Suppressor macrophage (primary cell): Measurements from ENCODE around the gene TGFBR3.
"Not testable (repeated sequence)": the region's sequence is repeated elsewhere in the genome, so short reads cannot be mapped to it uniquely, and the experiment has no call there.

Source experiments
- DNase-seq, 4 experiments: peaks; one replicate each; pipeline ENCODE4 v3.0.0-alpha.2; 2020 to 2022

Gene TGFBR3

DNA sequence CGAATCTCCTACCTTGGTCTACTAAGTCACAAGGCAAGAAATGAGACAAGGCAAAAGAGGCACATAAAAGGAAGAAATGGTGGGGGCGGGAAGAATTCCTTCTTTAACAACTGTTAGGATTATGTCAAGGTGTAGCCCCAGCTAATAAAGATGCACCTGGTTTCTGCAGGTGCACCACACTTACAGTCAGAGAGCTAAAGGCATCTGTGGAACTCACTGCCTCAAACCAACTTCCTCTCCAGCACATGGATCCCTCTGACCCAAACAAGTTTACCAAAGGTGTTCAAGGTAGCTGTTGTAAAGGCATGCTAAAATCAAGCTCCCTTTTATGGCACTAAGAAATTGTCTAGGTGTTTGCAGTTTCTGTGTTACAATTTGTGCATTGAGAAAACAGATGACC lies 38.1 kb downstream of the TGFBR3 start:
- DNase-seq, result no peak

DNA sequence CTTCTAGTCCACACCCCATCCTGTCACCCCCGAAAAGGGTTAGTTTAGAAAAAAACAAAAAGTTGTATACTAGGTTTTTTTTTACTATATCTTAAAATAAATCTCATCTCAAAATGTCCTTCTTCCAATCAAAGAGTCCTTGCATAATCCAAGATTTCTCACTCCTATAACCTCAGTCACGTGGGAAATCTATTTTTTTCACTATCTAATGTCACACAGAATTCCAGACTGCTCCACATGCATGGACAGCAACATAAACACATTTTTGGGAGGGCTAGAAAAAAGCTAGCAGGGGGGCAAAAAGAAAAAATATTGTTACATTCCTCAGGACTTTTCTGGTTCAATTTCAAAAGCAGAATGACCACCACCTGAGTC lies 39.3 kb downstream of the TGFBR3 start:
- no peak for DNase-seq

DNA sequence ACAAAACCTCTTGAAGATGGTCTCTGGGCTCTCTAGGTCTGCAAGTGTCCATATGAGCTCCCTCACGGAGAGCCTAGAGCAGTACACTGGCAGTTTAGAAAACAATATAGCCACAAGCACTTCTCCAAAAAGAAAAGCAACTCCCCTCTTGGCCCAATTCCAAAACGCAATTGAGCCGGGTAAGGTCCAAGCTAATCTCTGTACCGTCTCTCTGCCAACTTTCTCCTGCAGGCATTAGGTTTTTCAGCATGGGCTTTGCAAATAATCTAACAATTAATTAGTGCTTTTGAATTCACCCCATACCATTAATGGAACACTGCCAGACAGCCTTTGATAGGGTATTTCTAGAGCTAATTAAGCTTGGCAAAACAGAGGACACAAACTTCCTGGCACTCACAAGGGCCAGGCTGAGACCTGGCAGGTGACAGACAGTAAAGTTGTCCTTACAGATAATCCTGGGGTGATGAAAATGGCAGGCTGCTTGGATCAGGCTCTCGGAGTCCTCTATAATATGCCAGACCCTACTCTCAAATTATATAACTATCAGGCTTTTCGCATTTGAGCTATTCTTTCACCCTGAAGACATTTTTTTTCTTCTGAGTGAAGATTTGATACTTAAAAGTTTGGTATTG lies 39.8 kb downstream of the TGFBR3 start:
- DNase-seq, result peak; percentile 24 to 56 (median 41)

DNA sequence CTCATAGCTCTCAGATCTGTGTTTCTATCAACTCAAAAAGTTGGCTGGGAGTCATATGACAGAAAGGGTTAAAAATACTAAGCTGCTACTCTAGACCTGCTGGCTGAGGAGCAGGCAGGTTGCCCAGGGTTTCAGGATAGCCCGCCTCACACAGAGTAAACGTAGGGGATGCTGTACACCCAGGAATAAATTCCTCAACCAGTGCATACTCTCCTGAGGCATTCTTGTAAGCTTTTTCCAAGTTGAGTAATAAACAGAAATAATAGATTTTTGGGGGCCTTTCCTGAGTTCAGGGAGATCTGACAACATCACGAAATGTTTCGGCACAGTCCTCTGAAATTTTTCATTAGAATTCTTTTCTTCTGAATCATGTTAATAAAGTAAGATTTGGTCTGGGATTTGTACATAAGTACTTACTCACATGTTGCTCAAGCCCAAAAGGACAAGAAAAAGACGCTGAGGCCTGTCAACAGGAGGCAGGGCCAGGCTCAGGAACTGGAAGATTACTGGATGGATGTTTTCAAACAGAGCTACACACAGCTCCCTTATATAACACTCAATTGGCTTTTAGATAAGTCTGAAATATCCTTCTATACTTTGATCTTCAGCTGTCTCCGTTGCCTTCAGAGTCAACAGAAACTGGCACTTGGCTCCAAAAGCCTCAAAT lies 41.0 kb downstream of the TGFBR3 start:
- DNase-seq, result no peak

DNA sequence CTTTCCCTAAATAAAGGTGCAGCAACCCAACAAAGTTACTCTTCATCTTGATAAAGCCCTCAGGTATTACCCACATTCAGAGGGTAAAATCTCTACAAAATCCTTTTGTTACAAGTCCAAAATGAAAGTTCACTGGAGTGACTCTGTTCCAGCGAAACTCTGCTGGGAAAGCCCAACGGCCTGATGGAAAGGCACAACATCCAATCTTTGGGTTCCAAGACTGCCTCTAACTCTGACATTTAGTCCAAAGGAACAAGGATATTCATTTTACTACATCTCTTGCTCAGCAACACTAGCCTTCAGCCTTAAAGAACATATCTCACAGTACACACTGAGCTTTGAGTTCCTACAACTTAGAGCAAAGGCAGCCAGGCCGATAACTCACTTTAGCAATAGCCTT lies 42.1 kb downstream of the TGFBR3 start:
- no peak for DNase-seq

DNA sequence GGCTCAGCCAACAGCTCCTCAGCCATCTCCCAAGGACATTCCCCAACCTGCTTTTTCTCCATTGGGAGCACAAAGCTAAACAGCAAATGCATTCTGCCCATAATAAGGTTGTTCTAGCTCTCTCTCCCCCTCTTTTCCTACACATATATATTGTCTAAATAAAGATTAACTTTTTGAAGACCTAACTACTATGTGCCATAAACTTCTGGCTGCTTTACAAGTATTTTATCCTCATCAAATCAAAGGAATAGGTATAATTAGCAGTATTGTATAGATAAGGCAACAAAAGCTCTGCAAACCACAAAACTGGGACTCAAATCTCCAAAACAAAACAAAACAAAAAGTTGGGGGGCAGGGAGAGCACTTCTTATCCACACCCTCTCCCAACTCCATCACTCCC lies 43.4 kb downstream of the TGFBR3 start:
- no peak for DNase-seq

DNA sequence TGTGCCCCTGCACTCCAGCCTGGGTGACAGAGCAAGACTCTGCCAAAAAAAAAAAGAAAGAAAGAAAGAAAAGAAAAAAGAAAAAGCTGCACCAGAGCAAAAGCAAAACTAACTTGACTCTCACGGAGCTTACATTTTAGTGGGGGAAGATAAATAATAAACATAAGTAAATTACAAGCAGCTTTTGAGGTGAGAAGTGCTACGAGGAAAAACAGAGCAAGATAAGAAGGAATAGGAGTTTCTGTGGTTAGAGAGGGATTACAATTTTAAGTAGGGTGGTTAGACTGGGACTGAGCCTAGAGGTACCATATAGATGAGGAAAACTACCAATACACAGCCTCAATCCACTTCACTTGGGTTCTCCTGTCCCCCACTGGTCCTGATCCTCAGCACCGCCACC lies 43.9 kb downstream of the TGFBR3 start:
- DNase-seq, result no peak

DNA sequence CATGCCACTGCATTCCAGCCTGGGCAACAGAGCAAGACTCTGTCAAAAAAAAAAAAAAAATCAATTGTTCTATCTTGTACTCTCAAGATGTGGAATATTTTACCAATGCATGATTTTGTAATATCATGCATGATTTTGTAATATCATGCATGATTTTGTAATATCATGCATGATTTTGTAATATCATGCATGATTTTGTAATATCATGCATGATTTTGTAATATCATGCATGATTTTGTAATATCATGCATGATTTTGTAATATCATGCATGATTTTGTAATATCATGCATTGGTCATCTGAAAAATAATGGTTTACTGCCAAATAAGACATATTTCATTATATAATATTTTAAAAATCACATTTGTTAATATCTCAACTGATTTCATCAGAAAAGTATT lies 45.7 kb downstream of the TGFBR3 start:
- DNase-seq, result not testable (repeated sequence)

DNA sequence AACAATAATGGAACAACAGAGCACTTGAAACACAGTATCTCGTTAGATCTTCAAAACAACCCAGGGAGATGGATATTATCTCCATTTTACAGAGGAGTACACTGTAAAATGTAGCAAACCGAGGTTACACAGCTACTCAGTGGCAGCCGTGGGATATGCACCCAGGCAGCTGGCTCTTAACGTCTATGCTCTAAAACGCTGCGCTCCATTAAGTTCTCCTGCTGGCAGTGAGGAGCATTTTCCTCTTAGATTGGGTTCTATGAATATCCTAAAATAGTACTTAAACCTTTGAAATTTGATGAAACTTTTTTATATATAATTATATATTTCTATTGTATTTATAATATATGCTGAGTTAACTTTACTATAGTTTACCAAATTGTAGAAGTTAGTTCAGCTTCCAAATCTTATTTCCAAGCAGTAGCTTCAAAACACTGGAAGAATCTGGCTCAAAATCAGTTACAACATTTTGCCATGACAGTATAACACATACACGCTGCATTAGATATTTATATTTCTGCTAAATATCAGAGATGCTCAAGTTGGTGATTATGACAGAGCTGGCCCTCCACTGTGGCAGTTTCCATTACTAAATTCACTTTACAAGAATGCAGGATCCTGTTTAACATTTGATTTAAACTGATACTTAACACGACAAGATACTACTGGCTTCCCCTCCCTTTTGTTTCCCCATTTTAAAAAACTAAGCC lies 49.5 kb downstream of the TGFBR3 start:
- no peak for DNase-seq

DNA sequence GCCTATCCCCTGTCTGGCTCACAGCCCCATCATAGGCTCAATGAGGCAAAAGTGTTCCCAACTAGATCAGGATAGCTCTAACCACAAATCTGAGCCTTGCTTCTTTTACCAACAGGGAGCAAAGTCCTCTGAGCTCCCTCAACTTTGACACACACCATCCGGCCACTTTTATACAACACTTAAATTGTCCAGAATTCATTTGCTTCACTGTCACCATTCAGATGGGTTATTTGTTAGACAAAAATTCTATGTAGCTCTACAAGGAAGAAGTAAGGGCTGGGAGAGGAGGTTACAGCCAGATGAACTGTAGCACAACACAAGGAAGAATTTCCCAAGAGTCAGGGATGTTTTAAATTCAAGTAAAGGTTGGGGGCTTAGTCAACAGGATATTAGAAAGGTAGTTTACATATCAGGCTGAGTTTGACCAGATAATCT lies 50.8 kb downstream of the TGFBR3 start:
- DNase-seq, result no peak

DNA sequence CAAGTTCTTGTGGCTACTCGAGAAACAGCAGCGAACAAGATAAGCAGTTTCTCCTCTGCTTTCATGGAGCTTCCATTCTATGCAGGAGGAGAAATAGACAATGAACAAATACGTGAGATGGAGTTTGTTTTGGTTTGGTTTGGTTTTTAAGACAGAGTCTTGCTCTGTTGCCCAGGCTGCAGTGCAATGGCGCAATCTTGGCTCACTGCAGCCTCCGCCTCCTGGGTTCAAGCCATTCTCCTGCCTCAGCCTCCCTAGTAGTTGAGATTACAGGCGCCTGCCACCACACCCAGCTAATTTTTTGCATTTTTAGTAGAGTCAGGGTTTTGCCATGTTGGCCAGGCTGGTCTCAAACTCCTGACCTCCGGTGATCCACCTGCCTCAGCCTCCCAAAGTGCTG lies 51.4 kb downstream of the TGFBR3 start:
- not testable (repeated sequence) for DNase-seq

DNA sequence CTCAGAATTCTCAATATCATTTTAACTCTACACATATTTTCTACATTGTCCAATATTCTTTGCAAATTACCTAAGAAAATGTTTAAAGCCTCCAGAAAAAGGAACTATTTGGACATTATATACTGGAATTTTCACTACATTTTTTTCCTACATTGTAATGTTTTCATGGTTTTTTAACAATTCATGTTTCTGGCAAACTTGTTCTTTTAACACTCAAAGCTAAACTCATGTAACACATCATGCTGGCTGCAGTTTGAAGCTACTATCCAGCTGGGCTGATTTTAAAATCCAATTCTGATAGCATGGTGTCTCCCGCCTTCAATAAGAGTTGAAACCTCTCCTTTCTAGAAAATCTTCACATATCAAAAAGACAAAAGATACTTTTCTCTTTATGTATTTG lies 52.0 kb downstream of the TGFBR3 start:
- no peak for DNase-seq

DNA sequence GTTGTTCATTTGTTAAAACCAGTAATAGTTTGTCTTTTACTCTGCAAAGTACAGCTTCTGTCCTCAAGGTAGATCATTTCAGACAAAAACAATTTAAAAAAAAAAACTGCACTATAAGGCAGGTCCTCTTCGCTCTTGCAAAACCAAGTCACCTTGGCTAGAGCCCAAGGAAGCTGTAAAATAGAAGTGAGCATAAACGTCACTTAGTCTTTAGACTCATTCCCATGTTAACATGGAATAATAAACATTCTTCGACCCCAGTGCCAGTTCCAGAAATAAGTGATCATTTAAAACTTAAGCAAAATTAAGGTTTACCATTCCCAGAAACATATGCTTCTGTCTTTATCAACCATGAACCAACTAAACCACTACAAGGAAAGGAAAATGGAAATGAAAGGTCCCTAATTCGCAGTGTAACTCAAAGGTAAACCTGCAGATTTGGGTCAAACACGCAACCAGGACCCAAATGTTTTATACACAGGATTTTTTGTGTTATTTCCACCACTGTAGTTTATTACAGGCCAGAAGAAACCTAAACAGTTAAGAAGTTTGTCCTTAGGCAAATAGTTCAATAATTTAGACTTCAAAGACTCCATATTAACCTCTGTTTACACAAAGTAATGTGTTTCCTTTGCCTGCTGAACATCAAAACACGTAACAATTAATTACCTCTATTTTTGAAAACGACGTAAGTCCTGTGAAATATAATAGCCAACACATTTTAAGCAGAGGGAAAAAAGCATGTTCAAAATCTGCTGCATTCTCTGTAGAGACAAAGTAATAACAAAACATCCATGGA lies 54.6 kb downstream of the TGFBR3 start:
- no peak for DNase-seq

DNA sequence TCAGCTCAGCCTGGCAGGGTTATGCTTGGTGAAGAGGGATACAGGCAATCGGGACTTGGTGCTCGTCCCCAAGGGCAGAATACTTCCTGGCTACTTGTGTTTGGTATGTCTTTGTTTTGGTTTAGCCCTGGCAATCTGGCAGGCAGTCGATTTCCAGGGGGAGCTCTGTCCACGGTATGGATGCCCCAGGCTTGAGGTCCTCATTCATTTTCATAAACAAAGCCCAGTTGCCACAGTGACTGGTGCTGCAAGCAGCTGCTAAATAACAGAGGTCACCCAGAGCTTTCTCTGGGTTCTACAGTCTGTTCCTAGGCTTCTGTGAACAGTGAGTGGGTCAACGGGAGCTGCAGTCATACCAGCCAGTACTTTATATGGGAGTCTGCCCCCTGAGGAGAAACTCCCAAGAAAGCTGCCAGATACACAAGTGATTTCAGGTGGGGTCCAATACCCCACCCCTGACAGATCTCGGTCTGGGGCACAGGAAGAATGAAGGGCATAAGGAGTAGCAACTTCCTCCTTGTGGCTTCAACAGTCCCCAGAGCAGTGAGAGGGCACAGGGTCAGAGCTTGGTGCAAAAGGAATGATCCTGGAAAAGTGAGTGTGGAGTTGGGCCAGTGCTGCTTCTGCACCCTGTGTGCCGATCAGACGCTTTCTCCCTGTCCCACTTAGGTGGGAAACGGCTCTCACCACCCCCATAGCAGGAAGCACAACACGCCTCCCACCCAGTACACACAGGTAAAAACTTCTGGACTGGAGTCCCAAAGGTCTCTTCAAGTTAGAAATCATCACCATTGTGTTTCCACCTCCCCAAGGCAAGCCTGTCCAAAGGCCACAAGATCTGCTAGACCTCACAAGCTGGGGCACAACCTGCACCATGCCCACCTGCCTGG lies 55.5 kb downstream of the TGFBR3 start:
- peak in 2 of 4 experiments; percentile 8 to 11 for DNase-seq

DNA sequence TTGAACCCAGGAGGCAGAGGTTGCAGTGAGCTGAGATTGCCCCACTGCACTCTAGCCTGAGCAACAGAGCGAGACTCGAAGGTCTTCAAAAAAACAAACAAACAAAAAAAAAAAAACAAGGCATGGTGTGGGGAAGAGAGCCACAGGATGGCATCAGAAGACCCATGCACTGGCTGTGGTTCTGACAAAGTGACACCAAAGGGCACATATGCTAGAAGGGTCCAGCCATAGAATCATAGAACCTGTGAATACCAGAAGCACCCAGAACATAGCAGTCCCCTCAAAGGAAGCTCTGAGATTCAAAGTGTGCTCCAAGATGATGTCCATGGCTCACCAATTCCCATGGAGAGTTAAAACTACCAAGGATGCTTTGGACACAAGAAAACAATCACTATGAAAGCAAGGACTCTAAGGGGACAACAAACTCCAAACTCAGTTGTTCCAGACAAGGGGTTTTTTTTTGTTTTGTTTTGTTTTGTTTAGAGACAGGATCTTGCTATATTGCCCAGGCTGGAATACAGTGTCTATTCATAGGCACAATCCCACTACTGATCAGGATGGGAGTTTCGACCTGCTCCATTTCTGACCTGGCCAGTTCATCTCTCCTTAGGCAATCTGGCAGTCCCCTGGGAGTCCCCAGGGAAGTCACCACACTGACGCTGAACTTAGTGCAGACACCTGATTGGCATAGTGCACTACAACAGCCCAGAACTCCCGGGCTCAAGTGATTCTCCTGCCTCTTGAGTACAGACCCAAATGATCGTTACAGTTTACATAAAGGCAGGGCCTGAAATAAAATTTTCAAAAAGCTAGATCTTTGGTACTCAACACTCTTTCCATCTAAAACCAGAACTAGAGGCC lies 56.4 kb downstream of the TGFBR3 start:
- DNase-seq, result no peak

DNA sequence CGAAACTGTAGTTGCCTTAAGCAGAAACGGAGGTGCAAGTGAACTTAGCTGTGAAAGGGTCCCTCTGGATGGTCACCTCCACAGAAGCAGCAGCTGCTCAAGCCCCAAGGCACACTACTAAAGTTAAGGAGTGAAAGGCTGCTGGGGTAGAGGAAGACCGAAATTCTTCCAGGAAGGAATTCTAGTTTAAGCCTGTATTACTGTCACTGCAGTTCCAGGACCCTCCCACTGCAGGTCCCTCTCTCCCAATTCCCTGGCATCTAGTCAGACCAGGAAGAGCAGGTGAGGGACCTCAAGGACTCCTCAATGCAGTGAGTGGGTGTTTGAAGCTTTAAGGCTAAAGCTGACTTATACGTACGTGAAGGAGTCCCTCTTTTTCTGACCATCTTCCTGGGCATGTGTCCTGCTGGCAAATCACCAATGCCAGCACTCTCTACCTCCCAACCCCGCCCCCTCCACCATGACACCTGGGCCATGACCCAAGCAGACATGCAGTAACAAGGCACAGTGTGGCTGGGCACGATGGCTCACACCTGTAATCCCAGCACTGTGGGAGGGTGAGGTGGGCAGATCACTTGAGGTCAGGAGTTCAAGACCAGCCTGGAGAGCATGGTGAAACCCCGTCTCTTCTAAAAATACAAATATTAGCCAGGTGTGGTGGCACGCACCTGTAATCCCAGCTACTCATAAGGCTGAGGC lies 57.2 kb downstream of the TGFBR3 start:
- DNase-seq, result no peak

DNA sequence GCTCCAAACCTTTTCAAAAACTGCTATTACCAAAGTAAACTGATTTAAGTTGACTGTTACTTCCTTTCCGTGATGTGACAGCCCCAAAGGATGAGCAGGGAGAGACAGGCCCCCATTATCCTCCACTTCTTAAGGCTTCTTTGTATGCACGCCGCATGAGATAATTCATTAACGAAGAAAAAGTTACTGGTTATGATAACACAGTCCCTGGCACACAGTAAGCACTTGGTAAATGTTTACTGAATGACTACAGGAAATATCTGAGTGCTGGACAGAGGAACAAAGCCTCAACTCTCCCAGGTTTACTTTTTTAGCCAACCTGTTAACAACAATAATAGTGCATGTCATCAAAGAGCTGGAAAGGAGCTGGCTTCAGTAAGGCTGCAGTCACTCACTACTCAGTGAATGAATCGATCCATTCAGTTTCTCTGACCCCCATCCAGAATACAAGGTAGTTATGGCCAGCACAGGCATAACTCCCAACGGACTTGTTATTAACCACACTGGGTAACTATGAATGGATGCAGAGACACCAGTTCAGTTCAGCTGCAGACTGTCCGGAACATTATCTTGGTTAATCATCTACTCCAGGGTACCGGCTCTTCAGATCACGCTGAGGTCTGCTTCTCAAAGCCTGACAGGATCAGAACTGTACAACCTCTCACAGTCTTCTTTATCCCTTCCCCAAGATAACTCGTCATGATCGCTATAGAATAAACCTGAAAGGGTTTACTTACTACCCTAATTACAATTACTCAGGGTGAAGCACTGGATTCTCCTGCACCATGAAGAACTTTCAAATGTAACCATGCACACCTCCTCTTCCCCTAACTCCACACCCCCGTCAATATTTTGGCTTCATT lies 58.3 kb downstream of the TGFBR3 start:
- no peak for DNase-seq

DNA sequence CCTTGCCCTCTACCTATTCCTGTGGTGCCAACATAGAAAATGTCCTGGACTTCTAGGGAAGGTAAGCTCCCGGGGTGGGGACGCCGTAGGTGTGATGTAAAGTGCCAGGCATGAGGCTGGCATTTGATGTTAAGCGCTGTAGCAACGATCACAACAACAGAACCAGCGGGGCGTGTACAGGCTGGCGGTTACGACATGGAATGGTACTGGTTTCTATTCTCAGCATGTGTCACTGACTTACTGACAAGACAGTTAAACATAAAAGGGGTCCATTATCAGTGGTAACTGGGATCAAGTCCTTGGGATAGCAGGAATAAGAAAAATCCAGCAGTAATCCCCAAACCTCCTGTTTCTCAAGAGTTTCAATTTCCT lies 58.9 kb downstream of the TGFBR3 start:
- no peak for DNase-seq

DNA sequence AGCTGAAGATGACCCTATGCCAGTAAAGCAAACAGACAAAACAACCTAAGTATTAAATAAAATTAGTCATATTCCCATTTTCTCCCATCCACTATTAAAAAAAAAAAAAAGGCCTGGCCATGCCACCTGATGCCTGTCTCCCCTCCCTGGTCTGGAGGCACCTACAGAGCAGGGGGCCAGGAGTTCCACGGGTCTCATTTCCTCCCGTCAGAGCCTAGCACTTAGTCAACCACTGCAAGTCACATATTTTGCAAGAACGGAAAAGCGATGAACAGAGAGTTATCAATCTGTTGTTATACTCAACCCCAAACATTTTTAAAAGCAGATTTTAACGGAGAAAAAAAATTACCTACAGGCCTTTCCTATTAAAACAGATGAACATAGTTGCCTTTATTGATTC lies 59.3 kb downstream of the TGFBR3 start:
- no peak for DNase-seq

DNA sequence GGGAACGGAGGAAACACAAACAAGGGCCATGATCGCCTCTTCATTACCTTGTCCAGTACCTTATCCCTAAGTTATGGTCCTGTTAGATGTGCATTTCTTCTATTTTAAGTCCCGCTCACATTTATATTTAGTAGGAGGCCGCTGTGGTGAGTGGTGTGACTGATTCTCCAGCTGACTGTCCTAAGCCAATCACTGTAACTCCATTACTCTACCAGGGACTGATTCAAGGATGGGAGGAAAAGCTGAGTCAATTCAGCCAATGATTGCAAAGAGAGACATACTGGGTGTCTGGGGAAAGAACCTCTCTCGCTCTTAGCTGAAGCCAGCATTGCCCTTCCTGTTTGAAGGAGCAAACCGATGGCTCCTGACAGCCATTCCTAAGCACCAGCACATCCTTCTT lies 59.7 kb downstream of the TGFBR3 start:
- no peak for DNase-seq
